GM12892 (cell line): ENCODE data around the gene RINT1.

ENCODE experiments used
- POLR2AphosphoS5 ChIP-seq: IDR thresholded peaks from 2 replicates; pipeline ENCODE4 v1.6.1; 2011; ENCODE audit warnings: low read depth, low read length, control low read depth
- TAF1 ChIP-seq: IDR thresholded peaks from 2 replicates; pipeline ENCODE4 v1.6.1; 2011; ENCODE audit warnings: low read depth, mild to moderate bottlenecking, control low read depth, low read length, borderline replicate concordance

DNA sequence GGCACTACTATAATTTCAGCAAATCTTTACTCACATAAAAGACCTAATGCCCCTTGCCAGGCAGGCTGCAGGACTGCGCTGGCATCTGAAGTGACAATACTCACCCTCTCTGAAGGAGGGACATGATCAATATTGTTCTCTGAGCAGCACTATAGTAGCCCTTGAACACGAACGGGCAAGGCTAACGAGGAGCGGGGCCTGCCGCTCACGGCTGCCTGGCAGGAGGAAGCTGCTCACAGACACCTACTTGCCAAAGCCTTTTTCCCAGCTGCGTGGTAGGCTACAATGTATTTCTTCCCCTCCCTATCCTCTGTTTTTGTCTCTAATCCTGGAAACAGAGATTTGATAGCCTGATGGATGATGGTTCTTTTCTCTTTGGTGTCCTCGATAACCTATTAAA lies 29.8 kb upstream of the RINT1 start:
- TF ChIP-seq TAF1 (no peak), POLR2AphosphoS5 (no peak)
